Measurements from ENCODE around the gene HENMT1. TPM values are rescaled to one million over a fixed set of nuclear protein-coding genes. Genes with fewer than 3 reads are reported as not detected.
"Not testable (repeated sequence)": the region's sequence is repeated elsewhere in the genome, so short reads cannot be mapped to it uniquely, and the experiment has no call there.

HENMT1 gene
- 9.6 to 10.8 TPM (median 10.1 TPM) in 3 replicates for total RNA-seq
- long read RNA-seq, transcript HENMT1-202 (8 exons, 1,874 nt): major isoform, 9 of 22 reads
- long read RNA-seq, transcript HENMT1-203 (8 exons, 1,696 nt): minor isoform, 7 of 22 reads
- long read RNA-seq, partial matches to known transcripts: 1 of 22 reads
- long read RNA-seq, other reads (novel, unspliced or antisense): 5 of 22 reads

- Mint-ChIP-seq H3K4me1 (ENCODE audit: low read depth) (peaks cover 6% of the 10 kb centered on the region), H3K27me3 (ENCODE audit: low read depth) (no peaks in the 10 kb centered on the region), H3K36me3 (ENCODE audit: low read depth) (no peaks in the 10 kb centered on the region), H3K27ac (ENCODE audit: unreplicated experiment) (peak within 1 kb of the TSS; percentile 87), H3K9me3 (ENCODE audit: low read depth) (no peaks in the 10 kb centered on the region), H3K4me3 (ENCODE audit: unreplicated experiment) (peak within 1 kb of the TSS; percentile 76)
- TF ChIP-seq CTCF (IDR thresholded peaks at IDR 0.05): no peak
- DNase-seq (ENCODE audit: low spot score): no peak
Observed at GRCh38 chr1:108661030-108661609, at the start of gene HENMT1. Gene HENMT1 (minus strand): TSS chr1:108661093. CDS start chr1:108659884, 1,209 bp downstream.

- no peak overlapping the region for H3K27ac Mint-ChIP-seq (ENCODE audit: unreplicated experiment)
- H3K36me3 Mint-ChIP-seq (ENCODE audit: low read depth): no peaks in the 10 kb centered on the region
- no peaks in the 10 kb centered on the region for H3K9me3 Mint-ChIP-seq (ENCODE audit: low read depth)
- no peak for DNase-seq (ENCODE audit: low spot score)
- TF ChIP-seq CTCF (IDR thresholded peaks at IDR 0.05): peak; percentile 41
- H3K4me3 Mint-ChIP-seq (ENCODE audit: unreplicated experiment): no peak overlapping the region
- no peaks in the 10 kb centered on the region for H3K27me3 Mint-ChIP-seq (ENCODE audit: low read depth)
- peaks cover 32% of the 10 kb centered on the region for H3K4me1 Mint-ChIP-seq (ENCODE audit: low read depth)
Observed at GRCh38 chr1:108708691-108709660, 48.1 kb upstream of the HENMT1 start.

- peaks cover 39% of the 10 kb centered on the region for H3K4me1 Mint-ChIP-seq (ENCODE audit: low read depth)
- no peak for TF ChIP-seq CTCF (IDR thresholded peaks at IDR 0.05)
- no peak overlapping the region for H3K27ac Mint-ChIP-seq (ENCODE audit: unreplicated experiment)
- H3K27me3 Mint-ChIP-seq (ENCODE audit: low read depth): no peaks in the 10 kb centered on the region
- H3K4me3 Mint-ChIP-seq (ENCODE audit: unreplicated experiment): no peak overlapping the region
- H3K9me3 Mint-ChIP-seq (ENCODE audit: low read depth): no peaks in the 10 kb centered on the region
- no peak for DNase-seq (ENCODE audit: low spot score)
- no peaks in the 10 kb centered on the region for H3K36me3 Mint-ChIP-seq (ENCODE audit: low read depth)
Observed at GRCh38 chr1:108706643-108707042, 45.8 kb upstream of the HENMT1 start.

- H3K4me3 Mint-ChIP-seq (ENCODE audit: unreplicated experiment): no peak overlapping the region
- no peaks in the 10 kb centered on the region for H3K27me3 Mint-ChIP-seq (ENCODE audit: low read depth)
- H3K36me3 Mint-ChIP-seq (ENCODE audit: low read depth): peaks cover 8% of the 10 kb centered on the region
- DNase-seq (ENCODE audit: low spot score): no peak
- peaks cover 44% of the 10 kb centered on the region for H3K4me1 Mint-ChIP-seq (ENCODE audit: low read depth)
- no peaks in the 10 kb centered on the region for H3K9me3 Mint-ChIP-seq (ENCODE audit: low read depth)
- peak overlapping the region; percentile 46 for H3K27ac Mint-ChIP-seq (ENCODE audit: unreplicated experiment)
- no peak for TF ChIP-seq CTCF (IDR thresholded peaks at IDR 0.05)
Observed at GRCh38 chr1:108704496-108704895, 43.6 kb upstream of the HENMT1 start.

GRCh38 chr1:108703939-108704338, 43.0 kb upstream of the HENMT1 start:
- Mint-ChIP-seq H3K36me3 (ENCODE audit: low read depth) (peaks cover 14% of the 10 kb centered on the region), H3K9me3 (ENCODE audit: low read depth) (no peaks in the 10 kb centered on the region), H3K27me3 (ENCODE audit: low read depth) (no peaks in the 10 kb centered on the region), H3K27ac (ENCODE audit: unreplicated experiment) (peak overlapping the region; percentile 46), H3K4me3 (ENCODE audit: unreplicated experiment) (no peak overlapping the region), H3K4me1 (ENCODE audit: low read depth) (peaks cover 46% of the 10 kb centered on the region)
- TF ChIP-seq CTCF (IDR thresholded peaks at IDR 0.05): no peak
- no peak for DNase-seq (ENCODE audit: low spot score)

- H3K27ac Mint-ChIP-seq (ENCODE audit: unreplicated experiment): not testable (repeated sequence)
Observed at GRCh38 chr1:108702109-108702508, 41.2 kb upstream of the HENMT1 start.

More at GRCh38 chr1:108702109-108702508, 41.2 kb upstream of the HENMT1 start:
- not testable (repeated sequence) for DNase-seq (ENCODE audit: low spot score); H3K27me3 Mint-ChIP-seq (ENCODE audit: low read depth); H3K9me3 Mint-ChIP-seq (ENCODE audit: low read depth); H3K4me3 Mint-ChIP-seq (ENCODE audit: unreplicated experiment)
- Mint-ChIP-seq H3K36me3 (ENCODE audit: low read depth) (peaks cover 25% of the 10 kb centered on the region), H3K4me1 (ENCODE audit: low read depth) (peaks cover 41% of the 10 kb centered on the region)

Measured in chondrocyte (in vitro differentiated cells).